Memory B cell (primary cell): ENCODE measurements around the gene DMBX1.
A peak's percentile ranks its signal among the peaks of the same experiment; 100 is the strongest.

Experiments used
- ATAC-seq: fragments of 150-1000 bp; cut with Tn5 transposase; 2 replicates; pipeline ENCODE4 v1.10.0; 2021; ENCODE audit warnings: low read depth, mild to moderate bottlenecking, moderate library complexity
- DNase-seq, 2 donors: peaks; one replicate each; pipeline ENCODE4 v3.0.0; 2022; ENCODE audit warnings: low spot score in 2 of 2
- H3K27ac Mint-ChIP-seq: one replicate; pipeline ENCODE4 v1.8.0; 2022; ENCODE audit warnings: mild to moderate bottlenecking, moderate library complexity, mixed read lengths
- H3K27me3 Mint-ChIP-seq: one replicate; pipeline ENCODE4 v1.8.0; 2022; ENCODE audit warnings: mixed read lengths
- H3K36me3 Mint-ChIP-seq: one replicate; pipeline ENCODE4 v1.8.0; 2022; ENCODE audit warnings: mild to moderate bottlenecking, mixed read lengths
- H3K4me1 Mint-ChIP-seq: one replicate; pipeline ENCODE4 v1.8.0; 2022; ENCODE audit warnings: mixed read lengths
- H3K4me3 Mint-ChIP-seq: one replicate; pipeline ENCODE4 v1.8.0; 2022; ENCODE audit warnings: mild to moderate bottlenecking, moderate library complexity, mixed read lengths
- H3K9me3 Mint-ChIP-seq: one replicate; pipeline ENCODE4 v1.8.0; 2022; ENCODE audit warnings: mixed read lengths

Gene DMBX1

DNA sequence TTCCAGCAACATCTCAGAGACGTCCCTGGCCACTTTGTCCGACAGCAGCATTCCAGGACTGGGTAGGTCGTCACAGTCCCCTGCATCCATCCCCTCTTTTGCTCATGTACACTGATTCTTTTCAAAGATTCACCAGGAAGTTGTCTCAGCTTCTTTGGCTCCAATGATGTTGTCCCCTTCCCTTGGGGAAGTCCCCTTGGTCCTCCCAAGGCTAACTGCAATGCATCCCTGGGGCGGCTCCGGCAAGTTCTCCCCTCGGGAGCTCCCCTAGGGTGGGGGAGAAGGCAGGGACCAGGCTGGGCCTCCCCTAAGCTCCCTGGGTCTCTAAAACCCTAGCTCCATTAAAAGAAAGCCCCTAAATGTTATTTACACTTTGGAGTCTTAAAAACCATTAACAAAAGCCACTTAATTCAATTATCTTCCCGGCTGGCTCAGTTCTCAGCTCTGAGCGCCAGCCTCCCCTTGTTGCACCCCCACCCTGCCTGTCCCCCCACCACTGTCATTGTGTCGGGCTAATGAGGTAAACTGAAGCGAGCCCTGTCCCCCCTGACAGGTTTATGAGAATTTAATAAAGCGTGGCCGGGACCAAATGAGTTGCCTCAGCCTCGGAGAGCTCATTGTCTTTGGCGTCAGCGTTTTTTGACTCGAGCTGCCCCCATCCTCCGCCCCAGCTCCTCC lies 36.5 kb downstream of the DMBX1 start:
- Mint-ChIP-seq H3K27me3 (peaks cover 36% of the 10 kb centered on the region), H3K27ac (no peak overlapping the region), H3K36me3 (no peaks in the 10 kb centered on the region), H3K9me3 (no peaks in the 10 kb centered on the region), H3K4me1 (no peaks in the 10 kb centered on the region), H3K4me3 (no peak overlapping the region)
- ATAC-seq (no peak), DNase-seq (no peak)

DNA sequence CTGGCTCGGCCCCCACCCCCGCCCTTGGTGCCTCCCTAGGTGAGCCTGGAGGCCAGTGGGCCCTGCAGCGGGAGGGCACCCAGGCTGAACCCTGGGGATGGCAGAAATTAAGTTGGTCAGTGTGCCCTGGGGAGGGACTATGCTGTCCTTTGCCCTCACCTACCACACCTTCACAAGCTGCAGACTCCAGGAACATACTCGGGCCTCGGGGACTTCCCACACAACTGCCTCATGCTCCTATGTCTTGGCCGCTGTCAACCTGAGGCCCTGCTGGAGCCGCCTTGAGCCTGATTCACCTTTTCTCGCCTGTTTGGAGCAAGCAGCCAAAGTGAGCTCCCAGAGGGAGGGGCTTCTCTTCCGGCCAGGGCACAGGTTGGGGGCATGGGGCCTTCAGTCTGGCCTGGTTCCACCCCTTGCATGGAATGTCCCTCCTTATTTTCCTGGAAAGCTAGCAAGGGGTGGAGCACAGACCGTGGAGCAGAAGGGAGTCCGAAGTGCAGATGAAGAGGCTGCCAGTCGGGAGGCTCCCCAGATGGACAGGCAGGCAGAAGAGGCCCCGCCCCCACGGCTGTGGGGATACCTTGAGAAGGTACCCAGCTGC lies 37.2 kb downstream of the DMBX1 start:
- Mint-ChIP-seq H3K27ac (no peak overlapping the region), H3K27me3 (peaks cover 38% of the 10 kb centered on the region), H3K4me3 (no peak overlapping the region), H3K9me3 (no peaks in the 10 kb centered on the region), H3K36me3 (no peaks in the 10 kb centered on the region), H3K4me1 (no peaks in the 10 kb centered on the region)
- no peak for DNase-seq
- no peak for ATAC-seq

DNA sequence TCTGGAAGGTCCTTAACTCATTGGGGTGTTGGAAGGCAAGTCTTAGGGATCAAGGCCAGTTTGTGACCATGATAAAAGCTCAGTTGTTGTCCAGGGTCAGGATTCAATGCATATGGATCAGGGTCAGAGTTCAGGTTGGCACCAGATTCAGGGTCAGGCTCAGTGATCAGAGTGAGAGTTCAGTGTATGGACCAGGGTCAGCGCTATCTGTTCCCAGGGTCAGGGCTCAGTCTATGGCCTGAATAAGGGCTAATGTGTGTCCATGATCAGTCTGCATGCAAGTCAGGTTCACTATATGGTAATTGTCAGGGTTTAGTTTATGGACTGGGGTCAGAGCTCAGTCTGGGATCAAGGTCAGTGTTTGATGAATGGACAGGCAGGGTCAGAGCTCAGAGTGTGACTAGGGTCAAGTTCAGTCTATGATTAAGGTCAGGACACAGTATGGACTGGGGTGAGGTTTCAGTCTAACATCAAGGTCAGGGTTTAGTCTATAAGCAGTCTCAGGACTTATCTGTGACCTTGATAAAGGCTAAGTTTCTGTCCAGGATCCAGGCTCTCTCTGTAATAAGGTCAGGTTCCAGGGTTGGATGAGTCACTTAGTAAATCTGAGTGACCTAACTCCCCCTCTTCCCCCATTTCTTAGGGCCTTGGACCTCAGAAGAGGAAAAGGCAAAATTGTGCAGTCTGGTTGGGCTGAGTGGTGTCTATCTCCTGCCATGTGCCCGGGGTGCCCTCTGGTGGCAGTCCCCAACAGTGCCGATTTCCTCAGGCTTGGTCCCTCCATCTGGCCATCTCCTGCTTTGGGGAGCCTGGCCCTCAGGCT lies 38.0 kb downstream of the DMBX1 start:
- H3K9me3 Mint-ChIP-seq: no peaks in the 10 kb centered on the region
- ATAC-seq (peak; percentile 75), DNase-seq (peak; percentile 53 to 65)
- no peak overlapping the region for H3K27ac Mint-ChIP-seq
- no peak overlapping the region for H3K4me3 Mint-ChIP-seq
- H3K36me3 Mint-ChIP-seq: no peaks in the 10 kb centered on the region
- peaks cover 39% of the 10 kb centered on the region for H3K27me3 Mint-ChIP-seq
- H3K4me1 Mint-ChIP-seq: no peaks in the 10 kb centered on the region

DNA sequence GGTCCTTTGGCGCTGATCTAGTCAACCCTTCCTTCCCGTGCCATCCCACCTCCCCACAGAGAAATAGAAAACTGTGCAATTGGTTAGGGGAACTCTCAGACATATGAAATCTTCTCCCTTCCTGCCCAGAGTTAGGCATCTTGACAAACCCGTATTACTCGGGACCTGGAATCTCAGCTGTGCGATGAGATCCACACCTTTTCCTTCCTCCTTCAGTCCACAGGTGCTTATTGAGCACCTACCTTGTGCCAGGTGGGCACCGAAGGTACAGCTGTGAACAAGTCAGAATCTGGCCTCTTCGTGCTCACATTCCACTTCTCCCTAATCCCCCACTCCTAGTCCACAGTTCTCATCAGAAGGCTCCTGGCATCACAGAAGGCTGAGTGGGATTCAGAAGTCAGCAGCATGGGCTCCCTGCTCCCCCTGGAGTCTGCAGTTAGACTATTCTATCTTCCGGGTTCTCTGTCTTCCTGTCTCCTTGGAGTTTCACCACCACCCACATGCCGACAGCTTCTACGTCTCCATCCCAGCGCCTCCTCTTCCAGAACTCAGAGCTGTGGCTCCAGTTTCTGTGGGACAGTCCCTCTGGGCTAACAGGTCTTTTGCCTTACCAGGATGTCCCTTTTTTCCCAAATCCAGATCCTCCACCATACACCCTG lies 38.8 kb downstream of the DMBX1 start:
- ATAC-seq: no peak
- Mint-ChIP-seq H3K27ac (no peak overlapping the region), H3K36me3 (no peaks in the 10 kb centered on the region), H3K27me3 (peaks cover 39% of the 10 kb centered on the region), H3K4me1 (no peaks in the 10 kb centered on the region), H3K4me3 (no peak overlapping the region), H3K9me3 (no peaks in the 10 kb centered on the region)
- DNase-seq: no peak

DNA sequence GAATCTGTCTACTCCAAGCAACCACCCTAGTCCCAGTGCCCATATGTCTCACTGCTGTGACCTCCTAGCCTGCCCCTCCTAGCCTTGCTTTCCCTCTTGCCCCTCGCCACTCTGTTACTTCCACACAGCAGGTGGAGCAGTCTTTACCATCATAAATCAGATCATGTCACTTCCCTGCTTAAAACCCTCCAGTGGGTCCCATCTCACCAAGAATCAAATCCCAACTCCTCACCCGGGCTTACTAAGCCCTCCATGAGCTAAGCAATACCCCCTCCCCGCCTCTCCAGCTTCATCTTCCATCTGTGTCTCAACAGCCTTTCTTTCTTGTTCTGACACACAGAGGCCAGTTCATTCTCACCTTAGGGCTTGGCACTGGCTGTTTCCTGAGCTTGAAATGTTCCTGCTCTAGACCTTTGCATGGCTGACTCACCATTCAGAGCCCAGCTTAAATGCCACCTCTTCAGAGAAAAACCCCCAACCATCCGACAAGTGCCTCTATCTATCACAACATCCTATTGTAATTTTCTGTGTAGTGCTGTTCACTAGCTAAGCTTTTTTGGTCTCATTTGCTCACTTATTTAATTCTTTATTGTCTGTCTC lies 39.5 kb downstream of the DMBX1 start:
- no peak overlapping the region for H3K4me3 Mint-ChIP-seq
- ATAC-seq (no peak), DNase-seq (no peak)
- no peak overlapping the region for H3K27ac Mint-ChIP-seq
- H3K36me3 Mint-ChIP-seq: no peaks in the 10 kb centered on the region
- H3K4me1 Mint-ChIP-seq: peaks cover 3% of the 10 kb centered on the region
- peaks cover 39% of the 10 kb centered on the region for H3K27me3 Mint-ChIP-seq
- H3K9me3 Mint-ChIP-seq: no peaks in the 10 kb centered on the region

DNA sequence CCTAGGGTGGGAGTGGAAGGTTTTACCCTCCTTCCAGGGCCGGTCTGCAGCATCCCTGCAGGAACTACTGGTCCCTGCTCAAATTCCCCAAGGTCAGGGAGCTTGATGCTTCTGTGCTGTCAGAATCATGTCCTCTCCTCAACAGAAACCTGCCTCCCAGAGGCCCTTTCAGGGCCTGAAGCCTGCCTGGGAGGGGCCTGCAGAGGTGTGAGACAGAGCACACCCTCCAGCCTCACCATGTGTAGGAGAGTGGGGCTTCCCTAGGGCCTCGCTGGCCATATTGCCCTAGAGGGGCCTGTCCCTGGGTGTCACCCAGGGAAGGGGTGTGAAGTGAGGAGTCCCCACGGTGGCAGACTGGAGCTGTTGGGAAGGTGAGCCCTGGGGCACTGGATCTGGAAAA lies 40.7 kb downstream of the DMBX1 start:
- DNase-seq: no peak
- Mint-ChIP-seq H3K27ac (no peak overlapping the region), H3K9me3 (no peaks in the 10 kb centered on the region), H3K36me3 (no peaks in the 10 kb centered on the region), H3K27me3 (peaks cover 33% of the 10 kb centered on the region), H3K4me3 (no peak overlapping the region), H3K4me1 (peaks cover 3% of the 10 kb centered on the region)
- ATAC-seq: no peak

DNA sequence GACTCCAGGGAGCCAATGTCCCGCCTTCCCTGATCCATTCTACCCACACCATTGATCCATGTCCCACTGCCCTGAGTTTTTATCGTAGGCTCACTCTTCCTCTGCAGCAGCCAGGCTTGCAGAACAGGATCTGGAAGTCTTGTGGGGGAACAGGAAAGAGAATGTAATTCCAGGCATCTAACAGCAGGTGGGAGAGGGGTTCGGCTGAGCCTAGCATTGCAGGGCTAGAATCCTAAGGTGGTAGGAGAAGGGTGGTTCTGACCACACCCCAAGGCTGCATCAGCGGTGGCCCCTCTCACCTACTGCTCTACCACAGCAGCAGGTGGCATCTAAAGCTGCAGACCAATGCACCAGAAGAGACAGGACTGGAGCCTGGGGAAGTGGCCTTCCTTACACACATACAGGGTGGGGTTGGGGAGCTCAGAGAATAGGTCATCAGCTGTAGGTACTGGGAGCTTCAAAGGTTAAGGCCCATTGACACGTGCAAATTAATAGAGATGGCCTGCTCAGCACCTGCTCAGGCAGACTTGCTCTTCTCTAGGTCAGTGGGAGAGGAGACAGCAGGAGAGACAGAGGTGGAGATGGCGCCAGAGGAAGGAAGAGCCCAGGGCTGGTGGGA lies 41.3 kb downstream of the DMBX1 start:
- Mint-ChIP-seq H3K27me3 (peaks cover 30% of the 10 kb centered on the region), H3K4me1 (peaks cover 3% of the 10 kb centered on the region), H3K4me3 (no peak overlapping the region), H3K27ac (no peak overlapping the region), H3K36me3 (no peaks in the 10 kb centered on the region), H3K9me3 (no peaks in the 10 kb centered on the region)
- no peak for ATAC-seq
- DNase-seq: no peak

DNA sequence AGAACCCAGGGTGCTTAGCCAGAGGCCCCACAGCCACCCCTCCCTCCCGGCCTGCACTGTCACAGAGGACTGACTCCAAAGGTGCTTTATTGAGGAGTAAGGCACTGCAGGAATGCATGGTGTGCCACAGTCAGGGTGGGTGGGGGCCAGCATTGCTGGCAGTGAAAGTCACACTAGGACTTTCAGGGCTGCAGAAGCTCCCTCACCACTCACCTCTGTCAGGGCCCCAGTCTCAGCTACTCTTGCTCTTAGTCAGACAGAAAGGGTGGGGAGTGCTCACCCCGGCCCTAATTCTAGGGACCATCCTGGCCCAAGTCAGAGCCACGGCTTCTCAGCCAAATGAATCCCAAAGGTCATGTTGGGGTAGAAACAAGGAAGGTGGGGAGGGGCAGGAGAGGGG lies 42.5 kb downstream of the DMBX1 start:
- Mint-ChIP-seq H3K27me3 (peaks cover 27% of the 10 kb centered on the region), H3K4me3 (no peak overlapping the region), H3K27ac (no peak overlapping the region), H3K9me3 (peaks cover 5% of the 10 kb centered on the region), H3K36me3 (no peaks in the 10 kb centered on the region), H3K4me1 (peaks cover 3% of the 10 kb centered on the region)
- DNase-seq (no peak), ATAC-seq (no peak)

DNA sequence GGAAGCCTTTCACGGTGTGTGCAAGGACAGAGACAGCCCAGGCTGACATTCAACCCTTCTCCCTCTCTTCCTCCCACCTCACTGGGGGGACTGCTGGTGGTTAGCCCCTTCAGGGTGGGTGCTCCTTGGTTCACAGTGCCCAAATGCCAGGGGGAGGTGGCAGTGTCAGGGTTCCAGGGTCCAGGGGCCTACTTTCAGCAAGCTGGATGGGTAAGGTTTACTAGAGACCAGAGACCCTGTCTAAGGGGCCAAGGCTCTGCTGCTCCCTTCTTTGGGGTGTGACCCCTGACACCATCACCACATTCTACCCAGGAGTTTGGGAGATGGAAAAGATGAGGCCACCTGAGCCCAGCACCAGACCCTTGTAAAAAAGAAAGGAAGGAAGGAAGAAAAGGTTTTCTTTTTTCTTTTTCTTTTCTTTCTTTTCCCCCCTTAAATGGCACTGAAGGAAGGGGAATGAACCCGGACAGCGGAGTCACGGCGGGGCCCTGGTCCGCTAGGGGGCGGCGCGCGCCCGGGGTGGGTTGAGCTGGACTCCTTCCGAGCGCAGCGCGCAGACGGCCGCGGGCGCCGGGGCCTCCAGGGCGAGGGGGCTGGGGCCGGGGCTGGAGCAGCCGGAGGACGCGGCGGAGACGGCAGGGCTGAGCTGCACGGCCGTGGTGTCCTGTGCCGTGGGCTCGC lies 43.0 kb downstream of the DMBX1 start:
- H3K4me3 Mint-ChIP-seq: no peak overlapping the region
- H3K36me3 Mint-ChIP-seq: no peaks in the 10 kb centered on the region
- peaks cover 5% of the 10 kb centered on the region for H3K9me3 Mint-ChIP-seq
- peak; percentile 39 to 55 for DNase-seq
- peaks cover 3% of the 10 kb centered on the region for H3K4me1 Mint-ChIP-seq
- ATAC-seq: peak; percentile 83
- H3K27me3 Mint-ChIP-seq: peaks cover 25% of the 10 kb centered on the region
- H3K27ac Mint-ChIP-seq: no peak overlapping the region

DNA sequence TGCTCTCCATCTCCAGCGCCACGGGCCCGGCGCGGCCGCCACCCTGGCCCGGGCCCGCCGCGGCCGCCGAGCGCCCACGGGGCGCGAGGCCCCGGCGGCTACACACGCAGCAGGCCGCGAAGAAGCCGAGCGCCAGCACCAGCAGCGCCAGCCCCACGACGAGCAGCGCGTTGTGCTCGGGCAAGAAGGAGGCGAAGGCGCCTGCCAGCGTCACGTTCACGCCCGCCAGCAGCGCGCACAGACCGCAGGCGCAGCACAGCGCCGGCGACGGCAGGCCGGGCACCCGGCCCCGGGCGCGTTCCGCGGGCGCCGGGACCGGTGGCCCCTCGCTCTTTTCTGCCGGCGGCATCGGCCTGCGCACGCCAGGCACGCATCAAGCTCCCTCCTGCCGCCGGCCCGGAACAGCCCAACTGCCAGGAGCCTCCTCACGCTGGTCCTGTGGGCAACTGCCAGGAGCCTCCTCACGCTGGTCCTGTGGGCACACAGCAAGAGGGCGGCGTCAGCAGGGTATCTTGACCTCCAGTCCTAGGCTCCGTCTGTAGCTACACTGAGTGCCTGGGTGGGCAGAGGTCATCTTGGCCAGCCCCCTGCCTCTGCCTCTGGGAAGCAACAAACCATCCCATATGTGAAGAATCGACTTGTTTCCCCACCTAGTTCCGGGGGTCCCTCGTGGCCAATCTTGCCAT lies 43.7 kb downstream of the DMBX1 start:
- Mint-ChIP-seq H3K27me3 (peaks cover 26% of the 10 kb centered on the region), H3K9me3 (peaks cover 5% of the 10 kb centered on the region), H3K4me3 (peak overlapping the region; percentile 87), H3K27ac (no peak overlapping the region), H3K36me3 (no peaks in the 10 kb centered on the region), H3K4me1 (peaks cover 3% of the 10 kb centered on the region)
- DNase-seq: no peak
- ATAC-seq: peak; percentile 61

DNA sequence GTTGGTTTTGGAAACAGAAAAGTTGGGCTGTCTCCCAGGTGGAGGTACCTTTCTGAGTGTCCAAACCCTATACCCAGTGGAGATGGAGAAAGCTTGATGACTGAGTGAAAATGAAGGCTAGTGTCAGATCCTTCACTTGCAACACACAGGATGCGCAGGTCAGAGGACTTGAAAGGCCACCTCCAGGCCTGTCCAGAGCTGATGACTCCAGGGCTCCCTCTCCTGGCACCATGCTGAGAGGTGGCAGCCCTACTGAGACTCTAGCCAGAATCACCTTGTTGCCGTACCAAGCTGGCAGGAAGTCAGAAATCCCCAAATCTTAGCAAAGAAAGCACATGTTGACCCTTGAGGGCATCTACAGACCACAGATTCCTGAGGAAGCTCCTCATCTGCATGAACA lies 45.4 kb downstream of the DMBX1 start:
- H3K4me3 Mint-ChIP-seq: no peak overlapping the region

DNA sequence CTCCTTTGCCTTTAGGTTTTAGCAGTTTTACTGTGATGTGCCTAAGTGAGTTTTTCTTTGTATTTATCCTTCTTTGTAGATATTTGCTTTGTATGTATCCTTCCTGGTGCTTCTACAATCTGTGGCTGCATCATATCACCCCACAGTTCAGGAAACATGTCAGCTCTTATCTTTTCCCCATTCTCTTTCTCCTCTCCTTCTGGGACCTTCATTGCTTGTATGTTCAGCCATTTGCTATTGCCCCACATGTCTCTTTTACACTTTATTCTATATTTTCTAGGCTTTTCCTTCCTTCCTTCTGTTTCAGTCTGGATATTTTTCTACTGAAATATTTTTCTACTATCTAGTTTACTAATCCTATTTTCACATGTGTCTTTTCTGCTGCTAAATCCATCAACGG lies 46.9 kb downstream of the DMBX1 start:
- no peak overlapping the region for H3K4me3 Mint-ChIP-seq
- H3K27ac Mint-ChIP-seq: no peak overlapping the region
- ATAC-seq (no peak), DNase-seq (no peak)
- peaks cover 3% of the 10 kb centered on the region for H3K4me1 Mint-ChIP-seq
- peaks cover 18% of the 10 kb centered on the region for H3K27me3 Mint-ChIP-seq
- H3K36me3 Mint-ChIP-seq: no peaks in the 10 kb centered on the region
- peaks cover 5% of the 10 kb centered on the region for H3K9me3 Mint-ChIP-seq

More for the DNA sequence above, 45.4 kb downstream of the DMBX1 start:
- no peak for ATAC-seq
- Mint-ChIP-seq H3K36me3 (no peaks in the 10 kb centered on the region), H3K27me3 (peaks cover 23% of the 10 kb centered on the region), H3K27ac (no peak overlapping the region), H3K9me3 (peaks cover 5% of the 10 kb centered on the region), H3K4me1 (peaks cover 3% of the 10 kb centered on the region)
- no peak for DNase-seq

DNA sequence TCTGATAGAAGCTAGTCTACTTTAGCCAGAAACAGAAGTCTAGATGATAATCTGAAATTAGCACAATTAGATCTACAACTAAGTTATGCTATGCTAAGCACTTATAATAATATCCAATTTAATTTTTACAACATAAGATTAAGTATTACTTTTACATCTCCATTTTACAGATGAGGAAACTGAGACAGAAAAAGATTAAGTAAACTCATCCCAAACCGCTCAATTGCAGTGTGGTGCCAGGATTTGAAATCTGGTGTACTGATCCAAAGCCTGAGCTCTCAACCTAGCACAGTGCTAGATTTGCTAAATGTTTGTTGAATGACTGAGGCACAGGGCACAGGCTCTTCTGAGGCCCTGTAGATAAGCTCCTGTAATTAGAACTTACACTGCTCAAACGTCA lies 48.0 kb downstream of the DMBX1 start:
- Mint-ChIP-seq H3K36me3 (no peaks in the 10 kb centered on the region), H3K9me3 (peaks cover 5% of the 10 kb centered on the region), H3K4me3 (no peak overlapping the region), H3K27me3 (peaks cover 22% of the 10 kb centered on the region), H3K27ac (no peak overlapping the region), H3K4me1 (peaks cover 3% of the 10 kb centered on the region)
- DNase-seq (no peak), ATAC-seq (no peak)
